SKM-1 treated with dmso at 0.1 percent for 144 hours (cell line): Measurements from ENCODE around the gene MOB4.
A peak's percentile ranks its signal among the peaks of the same experiment; 100 is the strongest.
"Not testable (repeated sequence)": the region's sequence is repeated elsewhere in the genome, so short reads cannot be mapped to it uniquely, and the experiment has no call there.

Experiments used
- DNase-seq: peaks from one replicate; lab custom pipeline; 2025; ENCODE audit not compliant: unreplicated experiment; lab: John Stamatoyannopoulos, UW

The MOB4 gene

DNA sequence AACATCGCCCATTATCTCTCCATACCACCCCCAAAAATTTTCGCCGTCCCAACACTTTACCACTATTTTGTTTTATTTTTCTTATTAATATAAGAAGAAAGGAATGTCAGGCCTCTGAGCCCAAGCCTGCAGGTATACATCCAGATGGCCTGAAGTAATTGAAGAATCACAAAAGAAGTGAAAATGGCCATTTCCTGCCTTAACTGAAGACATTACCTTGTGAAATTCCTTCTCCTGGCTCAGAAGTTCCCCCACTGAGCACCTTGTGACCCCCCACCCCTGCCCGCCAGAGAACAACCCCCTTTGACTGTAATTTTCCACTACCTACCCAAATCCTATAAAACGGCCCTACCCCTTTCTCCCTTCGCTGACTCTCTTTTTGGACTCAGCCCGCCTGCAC lies 71.4 kb downstream of the MOB4 start:
- not testable (repeated sequence) for DNase-seq

- no peak for DNase-seq
Observed at GRCh38 chr2:197591339-197592072, 75.6 kb downstream of the MOB4 start.

DNA sequence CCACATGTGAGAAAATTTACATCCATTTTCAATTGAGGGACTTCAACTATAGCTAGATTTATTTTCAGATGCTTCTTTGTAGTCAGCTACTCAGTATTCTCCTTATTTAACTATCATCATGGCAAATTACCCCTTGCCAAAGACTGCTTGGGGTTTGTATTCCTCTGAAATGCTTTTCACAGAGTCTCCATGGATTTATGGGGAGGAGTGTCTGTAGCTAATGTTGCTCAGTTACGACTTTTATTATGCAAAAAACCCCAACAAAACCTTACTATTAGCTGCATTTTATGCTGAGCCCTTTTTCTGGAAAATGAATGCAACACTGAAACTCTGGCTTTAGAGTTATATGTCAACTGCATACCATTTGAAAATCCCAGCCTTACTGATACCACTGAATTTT lies 80.9 kb downstream of the MOB4 start:
- no peak for DNase-seq

DNA sequence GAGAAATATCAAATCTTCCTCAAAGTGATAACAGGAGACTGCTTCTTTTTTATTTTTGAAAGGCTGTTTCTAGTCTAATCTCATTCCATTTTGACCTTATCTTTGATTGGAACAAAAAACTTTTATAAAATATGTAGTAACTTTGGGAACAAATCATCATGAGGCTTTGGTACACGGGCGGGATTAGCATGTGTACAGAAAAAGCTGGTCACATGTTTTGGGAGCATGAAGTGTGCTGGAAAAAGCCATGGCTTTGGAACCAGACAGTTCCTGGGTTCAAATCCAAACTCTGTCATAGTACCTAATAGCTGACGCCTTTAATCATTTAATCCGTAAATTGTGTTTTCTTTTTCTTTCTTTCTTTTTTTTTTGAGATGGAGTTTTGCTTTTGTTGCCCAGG lies 81.3 kb downstream of the MOB4 start:
- no peak for DNase-seq

DNA sequence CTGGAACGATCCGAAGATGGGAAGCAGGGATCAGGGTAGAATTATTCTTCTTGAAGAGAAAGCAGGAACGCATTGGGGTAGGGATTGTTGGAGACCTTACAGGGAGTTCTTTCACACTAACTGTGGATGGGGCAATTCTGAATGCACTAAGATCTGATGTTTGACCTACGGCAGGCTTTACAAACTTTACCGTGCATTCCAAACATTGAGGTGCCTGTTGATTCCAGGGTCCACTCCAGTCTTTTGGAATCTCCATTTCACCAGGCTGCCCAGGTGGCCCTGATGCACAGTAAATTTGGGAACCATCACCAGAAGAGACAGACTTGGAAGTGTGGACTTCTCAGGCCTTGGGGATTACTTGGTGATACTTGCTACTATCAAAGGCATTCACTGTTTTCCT lies 82.6 kb downstream of the MOB4 start:
- no peak for DNase-seq

GRCh38 chr2:197599285-197599965 lies 83.6 kb downstream of the MOB4 start:
- DNase-seq, result peak; percentile 90

DNA sequence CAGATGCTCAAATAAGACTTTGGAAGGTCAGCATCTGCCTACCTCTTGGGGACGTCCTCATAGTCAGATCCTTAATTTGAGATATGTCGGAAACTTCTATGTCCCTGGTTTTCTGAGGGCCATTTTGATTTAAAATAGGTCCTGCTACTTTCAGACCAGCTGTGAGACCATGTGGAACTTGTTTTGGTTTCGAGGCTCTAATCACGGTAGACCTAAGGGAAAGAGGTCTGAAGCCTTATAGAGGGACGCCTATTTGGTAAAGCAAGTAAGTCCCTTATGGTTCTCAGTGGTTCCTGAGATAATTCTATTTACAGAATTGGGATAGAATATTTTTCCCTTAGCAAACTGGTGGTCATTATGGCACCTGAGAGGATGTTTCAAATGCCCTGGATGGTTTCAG lies 84.4 kb downstream of the MOB4 start:
- DNase-seq, result no peak

- no peak for DNase-seq
Observed at GRCh38 chr2:197601726-197602125, 85.9 kb downstream of the MOB4 start.
